IPS-11a (cell line): ENCODE data around the gene PREPL.

Source experiments
- H3K4me3 ChIP-seq: one replicate; pipeline ENCODE4 v1.5.1; 2013; ENCODE audit warnings: low read depth, low read length, control low read depth

PREPL gene

DNA sequence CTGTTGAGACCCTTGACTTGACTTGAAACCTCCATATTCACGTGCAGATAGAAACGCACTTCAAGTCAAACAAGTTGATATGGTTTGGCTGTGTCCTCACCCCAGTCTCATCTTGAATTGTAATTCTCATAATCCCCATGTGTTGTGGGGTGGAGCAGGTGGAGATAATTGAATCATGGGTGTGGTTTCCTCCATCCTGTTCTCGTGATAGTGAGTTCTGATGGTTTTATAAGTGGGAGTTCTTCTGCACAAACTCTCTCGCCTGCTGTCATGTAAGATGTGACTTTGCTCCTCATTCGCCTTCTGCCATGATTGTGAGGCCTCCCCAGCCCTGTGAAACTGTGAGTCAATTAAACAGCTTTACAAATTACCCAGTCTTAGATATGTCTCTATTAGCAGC is 64.6 kb downstream of the PREPL start:
- no peak overlapping the region for H3K4me3 ChIP-seq

DNA sequence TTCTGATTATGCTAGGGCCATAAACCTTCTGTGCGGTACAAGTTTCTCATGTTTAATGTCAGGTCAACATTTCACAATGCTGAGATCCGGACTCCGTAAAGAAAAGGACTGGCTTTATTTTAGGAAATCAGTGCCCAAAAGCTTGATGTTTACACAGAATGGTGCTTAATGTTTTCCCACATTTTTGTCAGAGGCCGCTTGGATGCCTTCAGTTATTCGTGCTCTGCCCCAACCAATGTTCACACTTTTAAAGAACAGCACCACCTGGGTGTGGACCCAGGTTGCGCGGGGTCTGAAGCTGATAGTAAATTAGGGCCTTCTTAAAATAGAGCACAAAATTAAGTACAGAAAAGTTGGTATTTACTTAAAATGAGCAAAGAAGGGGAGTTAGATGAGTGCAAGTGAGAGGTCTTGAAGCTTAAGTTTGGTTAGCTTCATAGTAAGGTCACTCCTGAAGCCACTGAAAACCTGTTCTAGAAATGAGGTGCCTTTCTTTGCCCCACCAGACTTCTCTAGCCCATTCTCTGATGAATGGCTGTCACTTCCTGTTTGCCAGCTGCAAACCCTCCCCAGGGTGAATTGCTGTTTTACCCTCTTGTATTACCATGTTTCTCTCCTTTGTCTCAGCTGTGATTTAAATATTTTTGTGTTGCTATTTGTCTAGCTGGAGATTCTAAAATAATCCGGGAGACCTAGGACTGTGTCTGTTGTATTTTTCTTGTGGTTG is 65.5 kb downstream of the PREPL start:
- no peak overlapping the region for H3K4me3 ChIP-seq

- H3K4me3 ChIP-seq, result no peak overlapping the region
Measured at GRCh38 chr2:44295113-44295512, 66.2 kb downstream of the PREPL start.

DNA sequence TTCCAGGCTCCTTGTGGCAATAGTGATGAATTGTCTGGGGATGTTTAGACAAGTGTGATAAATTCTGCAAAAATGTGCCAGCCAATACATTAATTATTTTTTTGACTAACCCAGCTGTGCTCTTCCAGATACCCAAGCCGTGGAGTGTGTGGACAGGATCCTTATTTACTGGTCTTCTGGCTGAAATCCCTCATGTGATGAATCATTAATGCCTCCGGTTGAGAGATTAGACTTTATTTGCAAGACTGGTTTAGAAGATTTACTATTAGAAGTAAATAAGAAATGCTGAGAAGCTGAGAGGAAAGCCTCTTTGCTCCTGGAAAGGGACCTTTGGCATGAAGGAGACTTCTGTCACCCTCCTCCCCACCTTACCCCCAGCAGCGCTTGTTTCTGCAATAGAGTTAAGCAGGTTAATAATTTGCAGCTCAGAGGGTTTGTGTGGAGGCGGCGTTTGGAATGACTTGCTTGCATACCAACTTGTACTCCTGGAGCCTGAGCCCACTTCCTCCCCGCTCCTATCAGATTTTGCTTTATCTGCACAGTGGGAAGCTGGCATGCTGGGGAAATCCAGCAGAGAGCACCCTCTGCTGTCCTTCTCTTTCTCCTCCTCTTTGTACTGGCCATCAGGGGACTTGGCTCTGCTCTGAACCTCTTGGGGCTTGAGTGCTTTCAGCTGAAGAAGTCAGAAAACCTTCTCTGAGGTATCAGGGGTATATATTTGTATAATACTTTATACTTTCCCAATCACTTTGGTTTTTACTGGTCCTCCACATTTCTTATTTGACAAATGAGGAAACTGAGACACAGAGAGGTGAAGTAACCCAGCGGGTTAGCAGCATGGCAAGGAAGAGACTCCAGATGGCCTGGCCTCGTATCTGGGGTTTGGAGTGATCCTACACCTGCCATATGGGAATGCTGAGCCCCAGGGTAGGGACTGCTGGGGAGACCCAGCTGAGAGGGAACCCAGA is 69.7 kb downstream of the PREPL start:
- no peak overlapping the region for H3K4me3 ChIP-seq

- no peak overlapping the region for H3K4me3 ChIP-seq
Measured at GRCh38 chr2:44290261-44290660, 71.0 kb downstream of the PREPL start.

- no peak overlapping the region for H3K4me3 ChIP-seq
Measured at GRCh38 chr2:44286884-44287638, 74.2 kb downstream of the PREPL start.

- H3K4me3 ChIP-seq, result no peak overlapping the region
Measured at GRCh38 chr2:44286119-44286883, 75.0 kb downstream of the PREPL start.

DNA sequence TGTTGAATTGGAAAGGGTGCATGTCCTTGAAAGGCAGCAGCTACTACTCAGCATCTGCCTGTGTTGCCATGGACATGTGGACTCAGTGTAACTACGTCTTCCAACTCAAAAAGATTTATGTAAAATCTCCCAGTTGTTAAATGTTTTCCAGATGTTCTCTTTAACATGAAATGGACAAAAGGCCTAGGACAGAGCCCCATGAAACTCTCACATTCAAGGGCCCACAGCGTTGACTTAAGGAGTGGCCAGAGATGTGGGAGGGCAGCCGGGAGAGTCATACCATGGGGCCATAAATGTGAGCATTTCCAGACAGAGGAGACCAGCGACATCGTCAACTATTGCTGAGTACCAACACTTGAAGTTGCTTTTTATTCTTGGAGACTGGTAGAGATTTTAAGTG is 76.1 kb downstream of the PREPL start:
- H3K4me3 ChIP-seq, result no peak overlapping the region

DNA sequence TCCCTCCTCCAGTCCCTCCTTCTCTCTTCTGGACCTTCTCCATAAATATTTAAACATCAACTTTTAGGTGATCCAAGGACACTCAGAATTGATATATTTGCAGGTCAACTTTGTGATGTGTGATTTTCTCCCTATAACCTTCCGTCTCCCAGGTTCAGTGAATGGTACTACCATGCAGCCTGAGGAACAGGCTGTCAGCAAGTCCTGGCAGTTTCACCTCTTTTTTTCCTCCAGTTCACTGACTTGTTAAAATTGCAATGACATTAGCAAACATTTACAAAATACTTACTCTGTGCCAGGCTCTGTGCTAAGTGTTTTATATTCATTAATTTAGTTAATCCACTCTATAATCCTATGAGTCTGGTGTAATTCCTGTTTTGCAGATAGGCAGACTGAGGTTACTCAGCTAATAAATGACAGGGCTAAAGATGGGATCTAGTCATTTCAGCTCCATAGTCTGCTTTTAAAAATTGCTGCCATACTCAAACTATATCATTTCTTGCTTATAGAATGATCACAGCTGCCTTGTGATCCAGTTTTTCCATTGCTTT is 78.1 kb downstream of the PREPL start:
- H3K4me3 ChIP-seq, result no peak overlapping the region

DNA sequence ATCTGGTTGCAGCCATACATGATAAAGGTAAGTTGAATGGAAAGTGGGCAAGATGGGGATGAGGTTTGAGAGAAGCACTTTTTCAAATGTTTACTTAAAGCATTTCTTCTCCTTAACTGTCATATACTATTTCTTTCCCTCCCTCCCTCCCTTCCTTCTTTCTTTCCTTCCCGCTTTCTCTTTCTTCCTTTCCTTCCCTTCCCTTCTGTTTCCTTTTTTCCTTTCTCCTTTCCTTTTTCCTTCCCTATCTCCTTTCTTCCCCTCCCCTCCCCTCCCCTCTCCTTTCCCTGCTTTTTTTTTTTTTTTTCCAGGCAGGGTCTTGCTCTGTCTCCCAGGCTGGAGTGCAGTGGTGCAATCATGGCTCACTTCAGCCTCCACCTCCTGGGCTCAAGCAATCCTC is 80.4 kb downstream of the PREPL start:
- no peak overlapping the region for H3K4me3 ChIP-seq

- H3K4me3 ChIP-seq, result no peak overlapping the region
Measured at GRCh38 chr2:44277541-44277940, 83.8 kb downstream of the PREPL start.

- no peak overlapping the region for H3K4me3 ChIP-seq
Measured at GRCh38 chr2:44275927-44276303, 85.4 kb downstream of the PREPL start.

GRCh38 chr2:44273596-44273995 is 87.7 kb downstream of the PREPL start:
- H3K4me3 ChIP-seq, result no peak overlapping the region

DNA sequence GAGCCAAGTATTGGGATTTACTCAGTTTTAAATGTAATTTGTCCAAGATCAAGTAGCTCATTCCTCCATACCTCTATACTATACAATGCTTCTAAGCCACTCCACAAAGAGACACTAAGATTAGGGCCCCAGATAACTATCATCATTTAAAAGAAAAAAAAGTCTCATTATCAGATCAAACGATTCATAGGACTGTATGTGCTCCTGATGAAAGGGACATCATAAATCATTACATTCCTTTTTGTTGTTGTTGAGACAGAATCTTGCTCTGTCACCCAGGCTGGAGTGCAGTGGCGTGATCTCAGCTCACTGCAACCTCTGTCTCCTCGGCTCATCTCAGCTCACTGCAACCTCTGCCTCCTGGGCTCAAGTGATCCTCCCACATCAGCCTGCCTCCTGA is 88.2 kb downstream of the PREPL start:
- H3K4me3 ChIP-seq, result no peak overlapping the region

DNA sequence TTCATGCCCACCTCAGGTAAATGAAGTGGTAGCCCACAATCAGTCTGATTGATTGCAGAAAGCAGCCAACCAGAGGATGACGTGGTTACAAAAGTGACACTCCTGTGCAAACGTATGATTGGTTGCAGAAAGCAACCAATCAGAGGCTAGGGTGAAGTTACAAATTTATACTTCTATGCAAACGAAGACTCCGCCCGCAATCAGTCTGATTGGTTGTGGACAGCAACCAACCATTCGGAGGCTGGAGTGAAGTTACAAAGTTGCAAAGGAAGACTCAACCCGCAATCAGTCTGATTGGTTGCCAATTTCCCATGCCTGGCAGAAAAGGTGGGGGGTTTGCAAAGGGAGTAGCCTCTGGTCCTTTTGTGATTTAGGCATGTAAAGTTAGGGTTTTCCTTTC is 90.0 kb downstream of the PREPL start:
- no peak overlapping the region for H3K4me3 ChIP-seq

- H3K4me3 ChIP-seq, result no peak overlapping the region
Measured at GRCh38 chr2:44269831-44270230, 91.5 kb downstream of the PREPL start.

DNA sequence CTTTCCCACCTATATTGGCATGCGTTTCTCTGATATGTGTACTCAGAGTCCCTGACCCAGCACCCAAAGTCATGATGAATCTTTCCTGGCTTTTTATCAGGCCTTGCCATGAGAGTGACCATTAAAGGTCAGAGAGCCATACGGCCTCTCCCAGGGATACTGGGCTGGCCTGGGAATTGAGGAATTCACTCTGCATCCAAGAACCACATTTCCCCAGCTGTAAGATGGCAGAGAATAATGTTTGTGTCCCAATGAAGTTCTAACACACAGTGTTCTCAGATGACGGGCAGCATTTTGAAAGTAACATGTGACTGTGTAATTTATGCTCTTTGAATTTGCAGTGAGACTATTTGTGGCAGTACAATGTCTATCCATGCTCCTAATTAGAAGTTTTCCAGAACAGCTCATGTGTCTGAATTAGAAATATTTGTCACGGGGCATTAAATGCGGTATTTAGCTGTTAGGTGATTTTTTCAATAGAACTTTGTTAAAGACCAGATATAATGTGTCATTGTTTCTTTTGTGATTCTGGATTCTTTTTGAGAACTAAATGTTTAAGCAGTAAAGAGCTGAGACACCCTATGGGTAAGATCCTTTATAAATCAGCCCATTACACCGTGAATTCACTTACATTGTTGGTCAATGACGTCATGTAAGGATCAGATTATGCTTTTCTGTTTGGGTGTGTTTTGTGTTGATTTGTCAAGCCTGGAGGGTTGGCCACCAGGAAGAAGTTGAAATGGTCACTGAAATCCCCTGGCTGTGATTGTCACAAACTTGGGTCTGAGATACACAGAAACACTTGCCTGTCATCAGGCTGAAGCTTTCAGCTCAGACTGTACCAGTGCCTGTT is 93.3 kb downstream of the PREPL start:
- no peak overlapping the region for H3K4me3 ChIP-seq
